GM23248 (cell line): ENCODE data around the gene SEMA3C.

Source experiments
- EZH2 ChIP-seq: fragments of 200-600 bp; sonication (generic); IDR thresholded peaks from 2 replicates; pipeline ENCODE4 v1.6.1; 2018; ENCODE audit warnings: antibody characterized with exemption, mild to moderate bottlenecking; ENCODE audit not compliant: insufficient read depth, poor library complexity, severe bottlenecking
- EZH2phosphoT487 ChIP-seq: fragments of 200-600 bp; sonication (generic); IDR thresholded peaks from 2 replicates; pipeline ENCODE4 v1.6.1; 2018; ENCODE audit warnings: antibody characterized with exemption, moderate library complexity, mild to moderate bottlenecking, low read depth; ENCODE audit not compliant: insufficient read depth

- TF ChIP-seq EZH2phosphoT487, result no peak
- TF ChIP-seq EZH2, result no peak
Observed at GRCh38 chr7:80749270-80749669, 169.6 kb downstream of the SEMA3C start.
